Activated T-cell treated with anti-CD3 and anti-CD28 coated beads, Interleukin-2, amount 50 U/mL, for 48 hours (primary cell): ENCODE results near the gene SH3TC1.

Source experiments
- DNase-seq, 2 experiments: peaks; one replicate each; pipeline ENCODE4 v3.0.0-alpha.2; 2020

SH3TC1 gene

DNA sequence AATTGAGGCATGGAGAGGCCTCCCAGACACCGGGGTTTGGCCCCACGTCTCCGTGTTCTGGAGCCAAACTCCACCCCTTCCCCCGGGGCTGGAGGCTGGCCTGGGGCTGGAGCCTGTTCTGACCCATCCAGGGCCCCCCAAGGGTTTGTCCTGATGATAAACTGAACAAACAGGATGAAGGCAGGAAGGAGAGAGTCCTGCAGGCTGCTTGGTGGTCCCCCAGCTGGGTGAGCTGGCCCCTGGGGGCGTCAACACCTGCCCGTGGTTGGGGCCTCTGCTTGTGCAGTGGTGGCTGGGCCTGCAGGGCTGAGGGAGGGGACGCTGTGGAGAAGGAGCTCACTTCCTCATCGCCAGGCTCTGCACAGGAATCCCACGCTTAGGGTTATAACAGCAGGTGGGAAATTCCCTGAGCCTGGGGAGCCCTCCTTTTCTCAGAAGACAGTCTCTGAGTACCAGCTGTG, 2.3 kb downstream of the SH3TC1 start:
- peak; percentile 57 to 65 for DNase-seq

DNA sequence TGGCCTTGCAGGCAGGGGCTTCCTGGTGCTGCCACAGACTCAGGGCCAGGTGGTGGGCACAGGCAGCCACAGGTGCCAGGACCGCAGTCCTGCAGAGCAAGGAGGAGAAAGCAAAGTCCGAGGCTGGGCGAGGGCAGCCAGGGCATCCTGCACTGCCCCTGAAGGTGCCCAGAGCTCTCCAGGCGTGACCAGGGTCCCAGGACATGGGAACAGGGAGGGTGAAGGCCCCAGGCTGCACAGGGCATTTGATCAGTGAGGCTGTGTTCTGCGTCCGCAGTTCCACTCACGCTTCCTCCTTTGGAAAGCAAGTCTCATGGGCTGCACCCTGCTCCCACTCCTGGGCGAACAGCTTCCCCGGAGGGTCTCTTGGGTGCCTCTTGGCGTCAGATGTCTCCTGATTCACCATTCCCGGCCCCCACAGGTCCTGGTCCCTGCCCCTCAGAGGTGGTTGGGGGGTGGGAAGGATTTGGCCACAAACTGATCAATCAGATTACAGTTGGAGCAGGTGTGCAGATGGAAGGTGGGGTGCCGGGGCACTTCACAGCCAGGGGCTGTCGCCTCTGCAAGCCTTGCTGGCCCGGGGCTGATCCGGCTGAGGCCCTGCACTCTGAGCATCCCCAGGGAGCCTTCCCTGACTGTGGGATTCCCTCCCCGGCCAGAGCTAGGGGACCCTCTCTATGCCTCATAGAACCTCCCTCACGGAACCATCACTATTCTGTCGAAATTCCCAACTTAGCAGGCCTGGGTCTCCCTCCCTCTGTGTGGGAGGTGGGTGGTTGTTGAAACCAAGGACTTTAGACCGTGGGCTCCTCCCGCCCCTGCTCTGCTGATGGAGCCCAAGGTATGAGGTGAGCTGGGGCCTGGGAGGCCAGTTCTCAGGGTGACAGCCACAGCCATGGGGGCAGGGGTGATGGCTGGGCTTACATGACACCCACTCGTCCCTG, 3.3 kb downstream of the SH3TC1 start:
- DNase-seq, result no peak

DNA sequence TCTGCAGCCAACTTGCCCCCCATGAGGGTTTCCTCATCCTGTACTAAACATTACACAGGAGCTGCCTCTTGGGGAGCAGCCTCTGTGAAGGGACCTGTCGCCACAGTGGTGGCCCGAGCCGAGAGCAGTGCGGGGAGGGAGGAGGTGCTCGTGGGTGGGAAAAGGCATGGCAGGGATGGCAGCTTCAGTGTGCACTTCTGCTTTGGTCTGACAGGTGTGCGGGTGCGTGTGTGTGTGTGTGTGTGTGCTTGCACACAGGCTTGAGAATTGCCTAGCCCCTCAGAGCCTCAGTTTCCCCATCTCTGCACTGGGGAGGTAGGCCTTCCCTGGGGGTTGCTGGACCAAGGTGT, 3.9 kb downstream of the SH3TC1 start:
- DNase-seq, result no peak

DNA sequence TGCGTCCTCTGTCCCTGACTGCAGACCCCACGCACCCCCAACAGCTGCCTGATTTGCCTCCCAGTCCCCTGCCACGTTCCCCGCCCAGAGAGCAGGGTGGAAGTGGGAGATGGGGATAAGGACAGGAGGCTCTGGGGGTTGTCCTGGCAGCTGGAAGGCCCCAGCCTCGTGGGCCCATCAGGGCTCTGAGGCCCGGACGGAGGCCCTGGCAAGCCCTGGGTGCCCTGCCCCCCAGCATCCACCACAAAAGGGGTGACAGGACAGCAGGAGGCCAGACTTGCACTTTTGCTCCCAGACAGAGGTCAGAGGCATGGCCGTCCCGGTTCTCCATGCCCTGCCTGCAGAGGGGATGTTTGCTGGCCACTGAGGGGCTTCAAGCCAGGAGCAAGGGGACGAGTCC, 4.7 kb downstream of the SH3TC1 start:
- no peak for DNase-seq

DNA sequence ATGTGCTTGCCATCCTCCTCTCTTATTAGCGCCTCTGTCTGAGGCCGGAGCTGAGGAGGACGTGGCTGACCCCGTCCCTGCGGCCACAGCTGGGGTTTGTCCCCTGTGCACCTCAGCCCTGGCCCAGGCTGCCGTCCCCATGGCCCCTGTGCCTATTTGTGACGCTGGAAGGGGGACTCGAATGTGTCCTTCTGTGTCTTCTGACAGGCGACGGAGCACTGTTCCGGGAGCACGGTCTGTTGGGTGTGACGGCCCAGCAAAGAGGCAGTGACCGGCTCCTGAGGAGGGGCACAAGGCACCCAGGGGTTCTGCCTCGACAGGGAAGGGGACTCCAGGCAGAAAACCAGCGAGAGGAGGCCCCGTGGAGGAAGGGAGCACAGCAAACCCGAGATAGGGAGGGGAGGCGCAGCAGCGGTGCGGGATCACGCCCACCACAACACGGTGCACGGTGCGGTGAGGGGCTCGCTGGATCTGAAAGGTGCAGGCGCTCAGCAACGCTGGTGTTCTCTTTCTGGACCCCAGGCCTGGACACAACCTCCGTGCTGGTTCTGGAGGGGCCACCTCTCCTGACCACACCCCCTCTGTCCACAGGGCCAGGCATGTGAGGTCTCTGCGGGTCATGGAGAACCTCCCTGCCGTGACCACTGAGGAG, 5.6 kb downstream of the SH3TC1 start:
- no peak for DNase-seq

DNA sequence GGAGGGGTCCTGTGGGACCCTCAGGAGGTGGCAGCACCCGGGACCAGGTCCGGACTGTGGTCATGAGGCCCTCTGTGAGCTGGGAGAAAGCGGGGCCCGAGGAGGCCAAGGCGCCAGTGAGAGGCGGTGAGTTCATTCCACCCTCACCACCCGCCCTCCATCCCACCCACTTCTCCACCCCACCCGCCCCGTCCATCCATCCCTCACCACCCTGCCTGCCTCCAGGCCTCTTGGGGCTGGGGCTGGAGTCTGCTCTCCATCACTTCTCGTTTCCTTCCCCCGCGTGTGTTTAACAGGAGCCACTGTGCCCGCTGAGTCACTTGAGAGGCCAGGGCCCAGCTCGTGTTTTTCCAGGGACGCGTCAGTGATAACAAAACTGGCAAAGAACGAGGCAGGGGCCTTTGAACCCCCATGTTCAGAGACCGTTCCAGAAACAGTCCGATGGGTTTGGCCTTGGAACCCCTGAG, 6.2 kb downstream of the SH3TC1 start:
- no peak for DNase-seq

DNA sequence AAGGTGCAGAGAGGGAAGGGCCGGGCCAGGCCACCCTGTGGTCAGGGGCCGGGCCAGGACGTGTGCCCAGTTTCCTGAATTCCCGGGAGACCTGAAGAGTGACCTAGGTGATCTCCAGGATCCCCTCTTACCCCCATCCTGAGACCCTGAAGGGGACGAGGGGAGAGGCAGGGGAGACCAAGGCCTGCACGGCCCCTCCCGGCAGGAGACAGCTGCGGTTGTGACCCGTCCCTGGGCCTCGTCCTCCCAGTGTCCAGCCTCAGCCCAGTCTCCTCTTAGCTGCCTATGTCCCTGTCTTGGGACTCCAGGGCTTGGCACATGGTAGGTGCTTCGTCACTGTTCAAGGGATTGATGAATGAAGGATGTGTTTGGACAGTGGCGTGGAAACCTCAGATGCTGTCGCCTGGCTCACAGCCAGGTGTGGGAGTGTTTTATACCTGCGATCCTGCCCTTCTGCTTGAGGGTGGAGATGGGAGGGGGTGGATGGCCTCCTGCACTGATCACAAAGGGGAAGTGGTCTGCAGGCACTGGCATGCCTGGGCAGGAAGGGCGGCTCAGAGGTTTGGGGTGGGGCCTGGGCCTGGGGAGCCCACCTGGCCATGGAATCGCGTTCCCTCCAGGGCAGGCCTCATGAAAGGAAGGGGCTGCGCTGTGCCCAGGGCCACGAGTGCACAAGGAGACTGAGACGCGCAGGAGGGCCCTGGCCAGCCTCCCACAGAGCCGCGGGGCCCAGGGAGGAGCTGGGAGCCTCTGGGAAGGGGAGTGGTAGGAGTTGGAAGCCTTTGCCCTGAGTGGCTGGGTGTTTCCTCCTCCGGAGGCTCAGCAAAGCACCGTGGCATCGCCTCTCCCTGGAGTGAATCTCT, 6.9 kb downstream of the SH3TC1 start:
- DNase-seq, result no peak

DNA sequence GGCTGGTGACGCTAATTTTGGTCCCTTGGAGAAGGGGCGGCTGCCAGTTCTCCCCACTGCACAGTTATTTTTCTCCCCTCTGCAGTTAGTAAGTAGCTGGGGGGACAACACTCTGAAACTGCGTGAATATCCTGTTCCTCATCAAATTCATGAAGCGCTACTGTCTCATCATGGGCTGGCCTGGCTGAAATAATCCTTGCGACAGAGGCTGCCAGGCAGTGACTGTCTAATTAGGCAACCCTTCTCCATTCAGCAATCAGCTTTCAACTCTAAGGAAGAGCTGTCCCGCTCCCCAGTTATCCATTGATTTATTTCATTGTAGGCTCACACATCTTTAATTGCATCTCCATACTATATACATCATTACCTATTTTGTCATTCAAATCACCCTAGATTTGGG, 8.2 kb downstream of the SH3TC1 start:
- DNase-seq, result no peak

DNA sequence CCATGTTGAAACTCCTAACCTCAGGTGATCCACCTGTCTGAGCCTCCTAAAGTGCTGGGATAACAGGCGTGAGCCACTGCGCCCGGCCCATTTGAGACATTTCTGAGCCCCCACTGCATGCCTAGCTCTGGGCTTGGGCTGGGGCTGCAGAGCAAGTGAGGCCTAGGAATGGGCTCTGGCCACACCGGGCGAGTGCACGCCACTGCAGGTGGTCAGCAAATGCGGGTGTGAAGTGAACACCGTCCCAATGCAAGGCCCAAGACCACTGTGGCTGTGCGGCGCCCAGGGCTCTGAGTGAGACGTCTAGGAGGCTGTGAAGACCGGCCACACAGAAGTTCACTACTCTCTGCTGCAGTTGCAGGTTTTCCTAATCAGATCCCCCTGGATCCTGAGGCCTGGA, 9.5 kb downstream of the SH3TC1 start:
- DNase-seq, result no peak

DNA sequence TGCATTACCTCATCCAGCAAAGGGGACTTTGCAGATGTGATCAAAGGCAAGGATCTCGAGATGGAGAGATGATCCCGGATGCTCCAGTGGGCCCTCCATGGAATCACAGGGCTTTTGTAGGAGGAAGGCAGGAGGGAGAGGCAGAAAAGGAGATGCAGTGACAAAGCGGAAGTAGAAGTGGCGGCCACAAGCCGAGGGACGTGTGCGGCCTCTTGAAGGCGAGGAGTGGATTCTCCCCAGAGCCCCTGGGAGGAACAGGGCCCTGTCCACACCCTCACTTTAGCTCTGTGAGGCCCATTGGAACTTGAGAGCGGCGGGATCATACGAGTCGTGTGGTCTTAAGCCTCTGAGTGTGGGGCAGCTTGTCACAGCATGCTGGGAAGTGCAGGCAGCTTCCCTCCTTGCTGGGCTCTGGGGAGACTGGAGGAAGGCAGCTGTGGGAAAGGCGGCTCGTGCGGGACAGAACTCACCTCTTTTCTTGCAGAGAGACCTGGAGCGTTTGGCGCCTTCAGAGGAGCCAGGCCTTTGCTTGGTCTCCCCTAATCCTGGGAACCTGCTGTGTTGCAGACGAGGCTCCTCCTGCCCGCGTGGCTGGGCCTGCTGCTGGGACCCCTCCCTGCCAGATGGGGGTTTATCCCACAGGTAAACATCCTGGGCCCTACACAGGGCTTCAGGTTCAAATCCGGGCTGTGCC, 10.2 kb downstream of the SH3TC1 start:
- DNase-seq, result no peak

DNA sequence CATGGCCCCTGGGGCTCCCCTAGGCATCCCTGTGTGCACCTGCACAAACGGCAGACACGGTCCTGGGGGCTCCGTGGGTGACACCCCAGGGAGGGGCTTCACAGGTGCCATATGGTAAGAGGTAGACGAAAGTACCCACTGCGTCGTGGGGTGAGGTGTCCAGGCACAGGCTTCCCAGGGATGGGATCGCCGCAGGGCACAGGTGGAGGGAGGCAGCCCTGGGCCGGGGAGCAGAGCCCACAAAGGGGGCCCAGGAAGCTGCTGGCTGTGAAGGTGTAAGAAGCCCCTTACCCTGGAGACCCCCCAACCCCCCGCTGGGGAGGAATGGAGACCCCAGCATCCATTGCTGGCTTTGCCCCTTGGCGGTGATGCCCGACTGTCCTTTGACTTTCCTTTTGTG, 10.9 kb downstream of the SH3TC1 start:
- no peak for DNase-seq

DNA sequence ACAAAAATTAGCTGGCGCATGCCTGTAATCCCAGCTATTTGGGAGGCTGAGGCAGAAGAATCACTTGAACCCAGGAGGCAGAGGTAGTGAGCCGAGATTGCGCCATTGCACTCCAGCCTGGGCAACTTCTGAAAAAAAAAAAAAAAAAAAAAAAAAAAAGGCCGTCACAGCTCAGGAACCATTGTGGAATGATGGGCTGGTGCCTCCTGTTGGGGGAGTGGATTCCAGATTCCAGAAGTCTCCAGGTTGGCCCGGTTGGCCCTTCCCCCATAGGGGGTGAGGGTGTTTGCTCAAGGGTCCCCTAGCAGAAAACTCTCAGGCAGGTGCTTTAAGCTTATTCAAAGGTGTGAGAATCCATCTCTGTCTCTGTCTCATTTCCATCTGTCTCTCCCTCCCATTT, 11.5 kb downstream of the SH3TC1 start:
- no peak for DNase-seq

DNA sequence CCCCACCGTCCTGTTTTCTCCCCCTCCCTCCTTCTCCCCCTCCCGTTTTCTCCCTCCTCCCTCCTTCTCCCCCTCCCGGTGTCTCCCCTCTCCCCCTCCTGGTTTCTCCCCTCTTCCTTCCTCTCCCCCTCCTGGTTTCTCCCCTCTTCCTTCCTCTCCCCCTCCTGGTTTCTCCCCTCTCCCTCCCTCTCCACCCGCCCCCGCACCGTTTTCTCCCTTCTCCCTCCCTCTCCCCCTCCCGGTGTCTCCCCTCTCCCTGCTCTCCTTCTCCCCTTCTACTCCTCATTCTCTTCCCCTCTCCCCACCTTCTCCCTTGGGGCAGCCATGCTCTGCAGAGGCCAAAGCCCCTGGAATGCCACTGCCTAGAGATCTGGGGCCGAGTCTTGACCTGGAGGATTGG, 12.2 kb downstream of the SH3TC1 start:
- no peak for DNase-seq

DNA sequence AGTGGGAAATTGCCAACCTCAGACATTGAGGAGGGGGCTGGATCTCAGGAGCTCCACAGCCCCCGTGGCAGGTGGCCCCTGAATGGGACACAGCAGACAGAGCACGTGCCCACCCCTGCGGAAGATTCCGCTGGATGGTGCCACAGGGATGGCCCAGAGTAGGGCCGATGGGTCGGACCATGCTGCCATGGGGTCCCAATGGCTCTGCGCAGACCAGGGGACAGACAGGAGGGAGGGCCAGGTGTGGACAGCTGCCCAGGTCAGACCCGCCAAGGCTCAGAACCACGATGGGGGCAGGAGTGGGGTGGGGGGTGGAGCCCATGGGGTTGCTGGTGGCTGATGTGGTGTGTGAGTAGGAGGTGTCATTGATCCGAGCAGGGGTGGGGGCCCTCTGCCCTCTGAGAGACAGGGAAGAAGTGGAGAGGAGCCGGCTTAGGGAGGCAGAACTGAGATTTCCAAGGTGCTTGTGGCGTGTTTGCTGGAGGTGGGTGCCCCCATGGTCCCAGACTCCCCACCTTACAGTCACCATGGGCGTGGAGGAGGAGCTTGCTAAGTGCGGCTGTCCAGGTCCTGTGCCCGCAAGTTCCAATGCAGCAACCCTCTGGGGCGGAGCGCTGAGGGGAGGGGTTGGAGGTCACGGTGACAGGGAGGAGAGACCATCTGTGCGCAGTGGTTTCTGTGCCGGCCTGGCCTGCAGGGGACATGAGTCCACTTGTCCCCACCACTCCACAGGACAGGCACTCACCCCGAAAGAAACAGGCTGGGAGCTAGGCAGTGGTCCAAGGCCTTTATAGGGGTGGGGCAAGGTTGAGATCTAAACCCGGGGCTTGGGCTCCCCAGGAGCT, 12.9 kb downstream of the SH3TC1 start:
- no peak for DNase-seq

DNA sequence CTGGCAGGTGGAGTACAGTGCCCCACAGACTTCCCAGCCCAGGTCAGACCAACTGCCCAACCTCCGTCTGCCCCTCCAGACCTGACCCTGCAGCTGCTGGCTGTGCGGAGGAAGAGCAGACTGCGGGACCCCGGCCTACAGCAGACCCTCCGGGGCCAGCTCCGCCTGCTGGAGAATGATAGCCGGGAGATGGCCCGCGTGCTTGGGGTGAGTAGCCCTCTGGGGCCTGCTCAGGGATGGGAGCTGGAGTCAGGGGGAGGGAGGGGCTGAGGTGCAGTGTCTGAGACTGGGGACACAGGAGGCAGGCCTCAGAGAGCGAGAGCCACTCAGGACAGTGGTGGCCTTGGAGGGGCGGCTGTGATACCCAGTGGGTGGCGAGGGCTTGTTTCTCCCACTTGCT, 13.5 kb downstream of the SH3TC1 start:
- DNase-seq, result no peak

DNA sequence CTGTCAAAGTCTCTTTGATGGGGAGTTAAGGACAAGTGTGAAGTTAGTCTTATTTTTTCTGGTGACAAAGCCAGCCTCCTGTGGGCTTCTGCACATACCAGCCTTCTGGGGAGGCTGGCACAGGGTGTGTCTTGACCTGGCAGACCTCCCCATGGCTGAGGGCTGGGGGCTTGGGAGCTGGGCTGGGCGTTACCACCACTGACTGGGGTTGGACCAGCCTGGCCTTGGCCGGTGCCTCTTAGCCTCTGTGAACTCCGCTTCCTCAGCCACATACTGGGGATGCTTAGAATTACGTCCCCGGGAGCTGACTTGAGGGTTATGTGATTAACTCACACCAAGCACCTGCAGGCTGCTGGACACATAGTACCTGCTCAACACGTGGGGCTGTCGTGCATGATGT, 14.0 kb downstream of the SH3TC1 start:
- DNase-seq, result no peak

DNA sequence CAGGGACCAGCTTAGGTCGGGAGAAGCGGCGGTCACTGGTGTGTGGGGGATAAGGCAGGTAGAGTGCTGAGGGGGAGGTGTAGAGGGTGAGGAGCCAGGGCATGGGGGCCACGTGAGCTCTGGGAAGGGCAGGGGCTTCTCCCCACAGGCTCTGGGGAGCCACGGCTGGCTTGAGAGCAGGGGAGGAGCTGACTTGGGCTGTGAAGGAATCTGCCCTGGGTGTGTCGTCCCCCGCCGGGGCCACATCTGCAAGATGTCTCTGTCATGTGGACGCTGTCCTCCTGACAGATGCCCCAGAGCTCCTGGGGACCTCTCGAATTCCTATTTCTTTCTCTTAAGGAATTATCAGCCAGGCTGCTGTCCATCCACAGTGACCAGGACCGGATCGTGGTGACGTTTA, 15.0 kb downstream of the SH3TC1 start:
- no peak for DNase-seq

DNA sequence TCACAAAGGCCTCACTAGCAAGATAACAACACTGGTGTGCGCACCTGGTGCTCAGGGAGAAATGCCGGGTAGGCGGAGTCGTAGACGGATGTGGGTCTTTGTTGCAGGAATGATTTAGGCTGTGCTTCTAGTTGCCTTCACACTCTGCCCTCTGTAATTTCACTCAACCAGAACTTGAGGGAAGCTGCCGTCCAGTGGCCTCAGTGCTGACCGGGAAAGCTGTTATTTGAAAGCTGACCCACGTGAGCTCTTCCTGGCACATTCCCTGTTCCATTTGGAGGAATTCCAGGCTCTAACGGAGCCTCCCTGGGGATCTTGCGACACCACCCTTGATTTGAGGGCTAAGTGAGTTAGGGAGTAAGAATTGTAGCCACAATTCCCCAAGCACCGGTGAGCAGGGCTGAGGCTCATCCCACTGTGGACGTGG, 15.9 kb downstream of the SH3TC1 start:
- DNase-seq, result no peak

DNA sequence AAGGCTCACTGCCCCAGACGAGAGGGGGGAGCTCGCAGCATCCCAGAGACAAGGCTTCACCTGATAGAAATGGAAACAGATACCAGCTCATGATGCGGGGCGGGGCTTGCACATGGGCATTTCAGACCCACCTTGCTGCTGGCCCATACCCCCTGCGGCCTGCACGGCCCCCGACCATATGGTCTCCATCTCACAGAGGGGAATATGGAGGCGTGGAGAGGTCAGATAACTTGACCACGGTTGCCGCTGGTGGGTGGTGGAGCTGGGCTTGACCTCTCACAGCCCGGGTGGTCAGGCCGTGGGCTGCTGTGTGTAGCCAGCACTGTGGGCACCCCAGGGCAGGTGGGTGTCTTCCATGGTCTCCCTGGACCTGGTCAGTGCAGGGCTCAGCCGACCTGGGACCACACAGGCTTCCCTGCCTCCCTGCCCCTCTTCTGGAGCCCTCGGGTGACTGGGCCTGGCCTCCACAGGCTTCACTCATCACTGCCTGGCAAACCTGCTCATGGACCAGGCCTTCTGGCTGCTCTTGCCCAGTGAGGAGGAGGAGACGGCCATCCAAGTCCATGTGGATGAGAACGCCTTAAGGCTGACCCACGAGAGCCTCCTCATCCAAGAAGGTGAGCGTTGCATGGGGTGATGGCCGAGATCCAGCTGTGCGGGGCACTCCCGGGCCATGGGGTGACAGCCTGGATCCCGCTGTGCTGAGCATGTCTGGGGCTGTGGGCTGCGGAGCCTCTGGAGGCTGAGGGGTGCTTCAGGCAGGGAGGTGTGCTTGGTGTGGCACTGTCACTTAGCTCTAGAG, 16.8 kb downstream of the SH3TC1 start:
- DNase-seq, result no peak

DNA sequence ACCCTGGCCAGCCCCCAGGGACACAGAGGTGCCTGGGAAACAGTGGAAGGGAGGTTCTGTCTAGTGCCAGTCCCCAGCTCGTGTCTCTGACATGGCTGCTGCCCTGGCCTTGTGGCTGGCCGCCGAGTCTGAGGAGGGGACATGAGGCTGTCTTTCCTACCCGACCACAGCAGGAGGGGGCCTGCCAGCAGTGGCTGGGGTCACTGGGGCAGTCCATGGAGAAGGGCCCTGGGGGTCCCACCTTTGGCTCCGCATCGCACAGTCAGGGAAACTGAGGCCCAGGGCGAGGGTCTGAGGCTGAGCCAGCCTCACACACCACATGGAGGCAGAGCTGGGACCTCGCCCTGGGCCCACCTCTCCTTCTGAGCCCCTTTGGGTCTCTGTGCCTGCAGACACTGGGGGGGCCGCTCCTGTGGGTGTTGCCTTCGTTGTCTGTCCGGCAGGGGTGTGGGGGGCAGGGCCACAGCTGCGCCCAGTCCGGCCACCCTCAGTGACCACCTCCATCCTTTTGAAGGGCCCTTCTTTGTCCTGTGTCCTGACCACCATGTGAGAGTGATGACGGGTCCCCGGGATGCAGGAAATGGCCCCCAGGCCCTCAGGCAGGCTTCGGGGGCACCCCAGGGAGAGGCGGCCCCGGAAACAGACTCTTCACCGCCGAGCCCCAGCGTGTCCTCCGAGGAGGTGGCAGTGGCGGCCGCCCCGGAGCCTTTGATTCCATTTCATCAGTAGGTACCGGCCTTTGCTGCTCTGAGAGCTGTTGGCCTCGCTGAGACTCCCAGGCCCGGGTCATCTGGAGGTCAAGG, 17.6 kb downstream of the SH3TC1 start:
- no peak for DNase-seq
